NCI-H2227 (cell line): ENCODE results near the gene DYNC1LI2.

Source experiments
- DNase-seq: peaks from one replicate; lab custom pipeline; 2025; ENCODE audit not compliant: unreplicated experiment; lab: John Stamatoyannopoulos, UW

The DYNC1LI2 gene

GRCh38 chr16:66740533-66740932 is 10.9 kb downstream of the DYNC1LI2 start:
- DNase-seq = no peak

DNA sequence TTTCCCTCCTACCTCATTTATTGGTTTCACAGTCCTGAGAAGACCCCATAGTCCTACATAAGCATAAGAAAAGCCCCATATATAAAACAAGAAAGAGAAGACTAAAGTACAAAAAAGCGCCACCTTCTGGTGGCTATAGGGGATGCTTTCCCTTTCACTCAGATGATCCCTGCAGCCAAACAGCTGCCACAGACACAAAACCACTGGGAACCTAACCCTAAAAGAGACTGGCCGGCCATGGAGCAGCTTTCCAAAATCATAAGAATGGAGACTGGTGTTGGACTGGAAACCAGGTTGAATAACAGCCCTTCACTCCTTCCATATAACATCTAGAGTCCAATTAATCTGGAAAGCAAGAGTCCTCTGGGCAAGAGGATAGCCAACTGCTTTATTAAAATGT is 11.4 kb downstream of the DYNC1LI2 start:
- DNase-seq = peak; percentile 54

DNA sequence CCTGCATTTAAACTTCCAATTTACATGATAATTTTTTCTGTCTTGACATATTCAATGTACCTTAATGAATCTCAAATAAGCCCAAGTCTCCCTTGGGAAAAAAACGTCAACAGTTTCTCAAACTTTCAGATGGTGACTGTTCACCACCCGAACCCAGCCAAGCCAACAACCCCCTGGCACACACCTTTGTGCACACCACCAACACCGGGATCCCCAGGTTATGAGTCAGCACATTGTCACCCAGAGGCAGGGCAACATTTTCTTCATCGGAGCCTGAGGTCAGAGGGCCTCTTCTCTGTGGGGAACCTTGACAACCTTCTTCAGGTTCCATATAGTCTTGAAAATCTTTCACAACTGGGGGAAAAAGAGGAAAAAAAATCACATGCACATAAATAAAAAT is 15.5 kb downstream of the DYNC1LI2 start:
- DNase-seq = no peak

DNA sequence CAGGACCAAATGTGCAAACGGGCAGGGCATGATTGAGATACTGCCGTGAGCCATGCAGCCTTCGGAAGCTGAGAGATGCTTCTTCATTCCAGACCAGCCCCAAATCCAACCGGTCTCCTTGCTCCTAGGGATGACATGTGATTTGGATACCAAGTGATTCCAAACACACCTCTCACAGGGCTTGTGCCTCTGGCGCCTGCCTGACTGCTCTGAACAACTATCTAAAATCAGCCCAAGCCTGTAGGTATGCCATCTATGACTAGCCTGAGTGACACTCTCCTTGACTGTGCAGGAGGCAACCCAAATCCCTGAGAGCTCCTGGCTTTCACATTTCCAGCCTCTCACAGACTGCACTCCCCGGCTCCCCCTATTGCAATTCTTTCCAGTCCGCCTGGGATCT is 20.3 kb downstream of the DYNC1LI2 start:
- no peak for DNase-seq

- DNase-seq = no peak
Observed at GRCh38 chr16:66728804-66729203, 22.6 kb downstream of the DYNC1LI2 start.

DNA sequence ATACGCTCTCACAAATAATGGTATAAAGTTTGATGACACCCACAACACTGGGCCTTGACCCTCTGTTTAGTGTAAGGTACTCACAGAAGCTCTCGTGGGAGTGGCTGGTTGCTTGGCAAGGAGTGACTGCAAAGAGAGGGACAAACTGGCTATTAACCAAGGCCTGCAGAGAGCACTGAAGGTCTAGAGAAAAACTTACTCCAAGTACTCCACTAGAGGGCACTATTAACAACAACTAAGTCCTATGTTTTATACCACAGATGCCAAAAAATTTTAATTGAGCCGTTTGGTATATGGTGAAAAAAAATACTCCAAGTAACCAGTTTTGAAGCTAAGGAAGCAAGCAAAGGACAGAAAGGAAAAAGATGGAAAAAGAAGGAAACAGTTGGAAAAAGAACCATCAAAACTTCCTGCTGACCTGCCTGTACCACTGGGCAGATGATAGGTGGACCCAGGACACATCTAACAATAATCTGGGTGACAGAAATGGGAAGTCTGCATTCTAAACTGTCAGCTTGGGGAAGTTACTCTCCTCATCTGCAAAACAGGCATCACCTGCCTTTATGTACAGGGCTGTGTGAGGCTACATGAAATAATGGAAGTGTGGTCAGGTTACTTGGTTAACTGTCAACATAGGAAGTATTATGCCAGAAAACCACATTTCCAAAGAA is 23.2 kb downstream of the DYNC1LI2 start:
- DNase-seq = peak; percentile 43

DNA sequence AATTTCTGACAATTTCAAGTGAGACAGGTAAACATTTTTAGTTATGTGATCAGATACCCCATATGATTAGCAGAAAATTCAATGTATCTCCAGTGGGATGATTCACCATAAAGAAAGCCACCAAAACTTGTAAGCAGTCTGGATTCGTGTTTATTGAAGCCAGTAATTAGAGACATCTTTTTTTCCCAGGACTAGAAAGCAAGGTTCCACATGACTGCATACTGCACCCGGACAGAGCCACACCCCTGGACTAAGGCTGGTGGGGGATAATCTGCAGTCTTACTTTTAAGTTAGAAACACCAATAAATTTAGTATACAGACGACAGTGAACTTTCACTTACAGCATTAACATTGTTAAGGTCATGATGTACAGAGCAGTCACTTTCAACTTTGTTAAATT is 30.6 kb downstream of the DYNC1LI2 start:
- no peak for DNase-seq

- no peak for DNase-seq
Observed at GRCh38 chr16:66719246-66719645, 32.2 kb downstream of the DYNC1LI2 start.

DNA sequence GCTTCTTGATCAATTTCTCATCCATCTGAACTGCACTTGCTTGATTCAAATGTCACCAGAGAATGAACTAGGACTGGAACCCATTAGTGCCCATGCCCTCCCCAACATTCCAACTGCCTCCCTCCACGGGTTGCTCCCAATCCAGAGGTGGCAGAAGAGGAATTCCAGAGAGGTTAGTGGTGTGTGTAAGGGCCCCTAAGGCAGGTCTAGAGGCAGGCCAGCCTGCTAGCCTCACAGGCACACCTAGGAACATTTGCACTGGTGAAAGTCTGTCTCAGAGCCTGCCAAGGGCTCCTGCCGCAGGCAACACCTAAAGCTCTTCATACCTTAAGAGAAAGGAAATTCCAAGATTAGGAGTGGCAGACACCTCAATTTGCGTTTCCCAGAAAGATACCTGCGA is 33.6 kb downstream of the DYNC1LI2 start:
- no peak for DNase-seq

- peak; percentile 33 for DNase-seq
Observed at GRCh38 chr16:66717112-66717675, 34.2 kb downstream of the DYNC1LI2 start.

DNA sequence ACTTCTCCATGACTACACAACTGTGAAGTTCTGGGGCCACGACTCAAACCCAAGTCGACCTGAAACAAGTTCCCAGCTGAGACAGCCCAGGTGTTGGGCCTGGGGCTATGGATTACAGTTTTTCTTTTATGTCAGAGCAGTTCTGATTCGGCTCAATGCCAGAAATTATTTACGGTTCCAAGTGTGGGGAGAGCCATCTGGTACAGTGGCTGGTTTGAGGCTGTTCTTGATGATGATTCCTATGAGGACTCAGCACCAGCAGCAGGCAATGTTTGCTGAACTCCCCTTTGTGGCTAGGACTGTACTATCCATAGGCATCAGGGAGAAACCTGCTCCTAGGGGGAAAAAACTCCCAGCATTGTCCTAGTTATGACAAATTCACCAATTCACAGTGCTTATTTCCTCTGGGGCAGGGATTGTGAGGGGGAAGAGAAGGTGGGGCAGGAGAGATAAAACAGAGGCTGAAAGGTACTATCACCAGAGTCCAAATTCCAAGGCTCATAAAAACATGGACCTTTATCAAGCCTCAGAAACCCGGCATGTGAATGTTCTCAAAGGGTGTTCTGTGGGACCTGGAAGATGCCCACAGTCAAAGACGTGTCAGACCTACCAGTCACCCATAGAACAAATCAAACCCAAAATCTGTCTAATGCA is 36.6 kb downstream of the DYNC1LI2 start:
- no peak for DNase-seq

- no peak for DNase-seq
Observed at GRCh38 chr16:66714062-66714461, 37.3 kb downstream of the DYNC1LI2 start.

DNA sequence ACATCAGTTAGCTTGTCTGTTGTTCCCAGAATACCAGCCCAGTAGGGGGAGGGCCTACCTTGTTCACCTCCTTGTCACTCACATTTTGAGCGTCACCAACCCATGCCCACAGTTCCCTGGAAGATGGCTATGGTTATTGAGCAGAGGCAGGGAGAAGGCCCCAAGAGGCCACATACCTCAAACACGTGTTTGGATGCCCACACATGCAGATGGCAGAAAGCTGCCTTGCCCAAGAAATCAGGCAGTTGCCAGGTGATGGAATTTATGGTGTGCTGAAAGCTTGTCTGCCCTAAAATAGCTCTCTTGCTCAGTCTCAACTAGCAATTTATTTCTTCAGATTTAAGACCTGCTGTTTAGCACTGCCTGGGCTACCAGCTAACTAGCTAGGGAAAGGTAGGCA is 38.3 kb downstream of the DYNC1LI2 start:
- no peak for DNase-seq

DNA sequence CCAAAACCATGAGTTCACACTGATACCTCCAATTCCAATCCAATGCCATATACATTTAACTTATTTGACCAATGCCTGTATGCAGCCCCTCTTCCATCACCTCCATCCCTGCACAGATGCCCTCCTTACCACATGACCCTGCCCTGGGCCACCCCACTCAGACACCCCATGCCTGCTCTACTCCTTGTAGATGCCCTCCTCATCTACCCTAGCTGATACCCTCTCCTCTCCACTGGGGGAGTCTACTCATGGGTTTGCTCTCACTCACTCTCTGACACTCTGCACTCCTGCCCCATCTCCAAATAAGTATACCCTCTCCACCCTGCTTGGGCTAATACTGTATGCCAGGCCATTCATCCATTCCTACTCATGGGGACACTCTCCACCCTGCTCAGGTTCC is 38.9 kb downstream of the DYNC1LI2 start:
- no peak for DNase-seq

- no peak for DNase-seq
Observed at GRCh38 chr16:66711581-66711980, 39.8 kb downstream of the DYNC1LI2 start.

DNA sequence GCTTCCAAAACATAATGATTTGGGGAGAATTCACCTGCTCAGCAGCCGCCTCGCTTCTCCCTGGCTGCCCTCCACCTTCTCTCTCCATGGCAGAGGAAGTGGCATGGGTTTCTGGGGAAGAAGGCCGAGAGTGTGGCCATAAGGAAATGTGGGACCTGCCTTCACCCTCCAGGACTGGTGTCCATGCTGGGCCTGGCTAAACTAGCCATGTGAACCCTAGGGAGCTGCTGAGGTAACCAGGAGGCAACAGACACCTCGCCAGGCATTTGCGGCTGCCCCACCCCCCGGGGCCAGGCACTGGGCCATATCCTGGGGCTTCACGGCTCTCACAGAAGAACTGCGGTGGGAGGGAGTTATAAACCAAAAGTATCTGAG is 44.9 kb downstream of the DYNC1LI2 start:
- DNase-seq = no peak

- DNase-seq = no peak
Observed at GRCh38 chr16:66705790-66706505, 45.5 kb downstream of the DYNC1LI2 start.

- no peak for DNase-seq
Observed at GRCh38 chr16:66703406-66704215, 47.8 kb downstream of the DYNC1LI2 start.

DNA sequence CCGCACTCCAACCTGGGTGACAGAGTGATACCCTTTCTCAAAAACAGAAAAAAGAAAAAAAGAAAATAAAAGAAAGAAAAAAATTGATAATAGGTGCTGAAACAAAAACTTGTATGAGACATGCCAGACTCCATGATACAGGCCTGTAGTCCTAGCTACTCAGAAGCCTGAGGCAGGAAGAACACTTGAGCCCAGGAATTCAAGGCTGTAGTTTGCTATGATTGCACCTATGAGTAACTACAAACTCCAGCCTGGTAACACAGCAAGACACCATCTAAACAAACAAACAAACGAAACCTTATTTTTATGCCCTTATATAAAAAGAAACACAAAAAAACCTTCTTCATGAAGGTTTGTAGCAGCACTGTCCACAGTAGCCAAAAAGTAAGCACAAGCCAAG is 49.9 kb downstream of the DYNC1LI2 start:
- DNase-seq = no peak

DNA sequence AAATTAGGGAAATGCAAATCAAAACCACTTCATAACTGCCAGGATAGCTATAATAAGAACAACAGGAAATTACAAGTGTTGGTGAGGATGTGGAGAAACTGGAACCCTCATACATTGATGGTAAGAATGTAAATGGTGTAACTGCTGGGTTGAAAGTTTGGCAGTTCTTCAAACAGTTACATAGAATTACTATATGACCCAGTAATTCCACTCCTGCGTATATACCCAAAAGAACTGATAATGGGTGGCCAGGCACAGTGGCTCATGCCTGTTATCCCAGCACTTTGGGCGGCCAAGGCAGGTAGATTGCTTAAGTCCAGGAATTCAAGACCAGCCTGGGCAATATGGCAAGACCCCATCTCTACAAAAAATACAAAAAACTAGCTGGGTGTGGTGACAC is 50.4 kb downstream of the DYNC1LI2 start:
- no peak for DNase-seq

DNA sequence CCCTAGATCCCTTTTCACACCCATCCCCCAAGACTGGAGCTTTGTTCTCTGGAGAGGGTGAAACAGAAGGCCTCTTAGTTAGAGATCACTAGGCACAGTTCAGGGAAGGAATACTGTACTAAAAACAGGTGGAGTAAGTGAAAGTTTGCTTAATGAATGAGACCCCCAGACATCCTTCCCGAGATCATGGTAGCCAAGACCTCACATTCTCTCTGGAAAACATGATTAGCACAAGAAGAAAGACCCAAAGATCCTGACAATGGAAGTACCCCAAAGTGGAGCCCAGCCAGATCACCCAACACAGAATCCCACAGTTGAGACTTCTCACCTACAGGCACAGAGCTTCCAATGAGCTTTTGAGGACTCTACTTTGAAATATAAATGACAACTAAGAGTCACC is 51.5 kb downstream of the DYNC1LI2 start:
- DNase-seq = no peak
